Activated CD8-positive, alpha-beta T cell treated with anti-CD3 and anti-CD28 coated beads for 36 hours (primary cell): ENCODE results near the gene SYT17. TPM values are rescaled to one million over a fixed set of nuclear protein-coding genes. Genes with fewer than 3 reads are reported as not detected.

Experiments used
- ATAC-seq: fragments of 200-7000 bp; cut with Tn5 transposase; one replicate; pipeline ENCODE4 v1.10.0; 2021; ENCODE audit warnings: mild to moderate bottlenecking, moderate library complexity
- CTCF ChIA-PET: fragments of 350-600 bp; sonication (Branson Sonifier 250); formaldehyde crosslinking; loops from one replicate; lab custom pipeline; 2021; ENCODE audit warnings: antibody characterized with exemption; lab: Charles Lee
- POLR2A ChIA-PET: fragments of 350-600 bp; sonication (Branson Sonifier 250); formaldehyde crosslinking; loops from one replicate; lab custom pipeline; 2021; ENCODE audit warnings: antibody characterized with exemption; lab: Charles Lee
- DNase-seq: peaks from one replicate; pipeline ENCODE4 v3.0.0-alpha.2; 2020
- H3K27ac Mint-ChIP-seq: one replicate; pipeline ENCODE4 v1.8.0; 2021; ENCODE audit warnings: mild to moderate bottlenecking, mixed read lengths
- H3K27me3 Mint-ChIP-seq: one replicate; pipeline ENCODE4 v1.8.0; 2021; ENCODE audit warnings: mixed read lengths
- H3K36me3 Mint-ChIP-seq: one replicate; pipeline ENCODE4 v1.8.0; 2021; ENCODE audit warnings: low read depth, mixed read lengths
- H3K4me1 Mint-ChIP-seq: one replicate; pipeline ENCODE4 v1.8.0; 2021; ENCODE audit warnings: low read depth, mixed read lengths
- H3K4me3 Mint-ChIP-seq: one replicate; pipeline ENCODE4 v1.8.0; 2021; ENCODE audit warnings: mild to moderate bottlenecking, moderate library complexity, mixed read lengths
- H3K9me3 Mint-ChIP-seq: one replicate; pipeline ENCODE4 v1.8.0; 2021; ENCODE audit warnings: mixed read lengths
- intact Hi-C: fragments of 100-400 bp; cut with micrococcal nuclease; formaldehyde crosslinking; loops from one replicate; pipeline ENCODE4 v1.10.0; 2022
- total RNA-seq, 2 experiments: library from RNA; stranded (reverse); gene quantifications; one replicate each; pipeline ENCODE4 v1.2.3, GENCODE V29; 2021
- TF ChIP-seq, protein P1 (sequence below): fragments of 200-600 bp; IDR thresholded peaks from one replicate; pipeline ENCODE4 v1.8.0; 2022; ENCODE audit warnings: antibody characterized with exemption, mild to moderate bottlenecking

SYT17 gene
- total RNA-seq, 2 experiments from 2014 or later = 0.59 TPM; not detected in 1

- H3K27ac Mint-ChIP-seq = no peak overlapping the region
- POLR2A ChIA-PET = no interaction called here
- CTCF ChIA-PET = no interaction called here
- H3K4me1 Mint-ChIP-seq = no peaks in the 10 kb centered on the region
- H3K9me3 Mint-ChIP-seq = peaks cover 15% of the 10 kb centered on the region
- ATAC-seq (no peak), DNase-seq (no peak)
- H3K4me3 Mint-ChIP-seq = no peak overlapping the region
- H3K27me3 Mint-ChIP-seq = peaks cover 2% of the 10 kb centered on the region
- intact Hi-C loops = no loop called here
- TF ChIP-seq, protein P1, sequence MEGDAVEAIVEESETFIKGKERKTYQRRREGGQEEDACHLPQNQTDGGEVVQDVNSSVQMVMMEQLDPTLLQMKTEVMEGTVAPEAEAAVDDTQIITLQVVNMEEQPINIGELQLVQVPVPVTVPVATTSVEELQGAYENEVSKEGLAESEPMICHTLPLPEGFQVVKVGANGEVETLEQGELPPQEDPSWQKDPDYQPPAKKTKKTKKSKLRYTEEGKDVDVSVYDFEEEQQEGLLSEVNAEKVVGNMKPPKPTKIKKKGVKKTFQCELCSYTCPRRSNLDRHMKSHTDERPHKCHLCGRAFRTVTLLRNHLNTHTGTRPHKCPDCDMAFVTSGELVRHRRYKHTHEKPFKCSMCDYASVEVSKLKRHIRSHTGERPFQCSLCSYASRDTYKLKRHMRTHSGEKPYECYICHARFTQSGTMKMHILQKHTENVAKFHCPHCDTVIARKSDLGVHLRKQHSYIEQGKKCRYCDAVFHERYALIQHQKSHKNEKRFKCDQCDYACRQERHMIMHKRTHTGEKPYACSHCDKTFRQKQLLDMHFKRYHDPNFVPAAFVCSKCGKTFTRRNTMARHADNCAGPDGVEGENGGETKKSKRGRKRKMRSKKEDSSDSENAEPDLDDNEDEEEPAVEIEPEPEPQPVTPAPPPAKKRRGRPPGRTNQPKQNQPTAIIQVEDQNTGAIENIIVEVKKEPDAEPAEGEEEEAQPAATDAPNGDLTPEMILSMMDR = no peak
- no peaks in the 10 kb centered on the region for H3K36me3 Mint-ChIP-seq
Measured at GRCh38 chr16:19266774-19267173, 98.7 kb downstream of the SYT17 start.

DNA sequence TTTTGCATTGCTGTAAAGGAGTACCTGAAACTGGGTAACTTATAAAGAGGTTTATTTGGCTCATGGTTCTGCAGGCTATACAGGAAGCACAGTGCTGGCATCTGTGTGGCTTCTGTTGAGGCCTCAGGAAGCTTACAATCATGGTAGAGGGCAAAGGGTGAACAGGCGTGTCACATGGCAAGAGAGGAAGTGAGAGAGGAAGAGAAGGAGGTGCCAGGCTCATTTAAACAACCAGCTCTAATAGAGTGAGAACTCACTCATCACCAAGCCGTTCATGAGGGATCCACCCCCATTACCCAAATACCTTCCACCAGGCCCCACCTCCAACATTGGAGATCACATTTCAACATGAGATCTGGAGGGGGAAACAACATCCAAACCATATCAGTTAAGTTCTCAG lies 101.1 kb downstream of the SYT17 start:
- POLR2A ChIA-PET = no interaction called here

DNA sequence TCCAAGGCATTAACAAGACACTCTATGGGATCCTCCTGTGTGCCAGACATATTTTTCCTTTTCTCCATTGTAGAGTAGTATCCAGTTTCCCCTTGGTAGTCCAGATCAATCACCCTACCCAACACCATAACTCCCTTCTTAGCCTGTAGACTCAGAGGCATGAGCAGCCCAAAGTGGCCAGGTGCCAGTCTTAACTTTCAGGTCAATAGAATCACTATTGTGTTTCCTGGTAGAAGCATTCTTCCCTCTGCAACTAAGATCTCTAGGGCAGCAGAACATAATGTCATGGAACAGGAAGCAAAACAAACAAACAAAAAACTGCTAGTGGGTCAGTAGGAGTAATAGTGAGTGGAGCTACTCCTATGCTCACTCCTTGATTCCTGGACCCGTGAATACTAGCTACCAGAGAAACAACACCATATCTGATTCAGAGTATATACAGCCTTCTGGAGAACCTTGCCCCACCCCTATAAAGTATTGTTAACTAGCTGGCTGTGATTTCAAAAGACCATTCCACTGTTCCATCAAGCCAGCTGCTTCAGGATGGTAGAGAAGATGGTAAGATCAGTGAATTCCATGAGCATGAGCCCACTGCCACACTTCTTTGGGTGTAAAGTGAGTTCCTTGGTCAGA lies 106.2 kb downstream of the SYT17 start:
- intact Hi-C loops = no loop called here
- no peak for ATAC-seq
- Mint-ChIP-seq H3K27ac (no peak overlapping the region), H3K4me3 (no peak overlapping the region), H3K9me3 (no peaks in the 10 kb centered on the region), H3K36me3 (no peaks in the 10 kb centered on the region), H3K27me3 (peaks cover 7% of the 10 kb centered on the region), H3K4me1 (no peaks in the 10 kb centered on the region)
- ChIA-PET CTCF (no interaction called here), POLR2A (no interaction called here)
- TF ChIP-seq, protein P1 = no peak
- DNase-seq = no peak

More for the DNA sequence above, 101.1 kb downstream of the SYT17 start:
- intact Hi-C loops = no loop called here
- DNase-seq = no peak
- Mint-ChIP-seq H3K4me3 (no peak overlapping the region), H3K4me1 (no peaks in the 10 kb centered on the region), H3K27me3 (peaks cover 4% of the 10 kb centered on the region), H3K9me3 (peaks cover 12% of the 10 kb centered on the region), H3K36me3 (no peaks in the 10 kb centered on the region), H3K27ac (no peak overlapping the region)
- CTCF ChIA-PET = no interaction called here
- TF ChIP-seq, protein P1 = no peak
- no peak for ATAC-seq

- TF ChIP-seq, protein P1 = no peak
- intact Hi-C loops = no loop called here
- ATAC-seq (no peak), DNase-seq (no peak)
- Mint-ChIP-seq H3K9me3 (no peaks in the 10 kb centered on the region), H3K27me3 (peaks cover 4% of the 10 kb centered on the region), H3K36me3 (no peaks in the 10 kb centered on the region), H3K27ac (no peak overlapping the region), H3K4me3 (no peak overlapping the region), H3K4me1 (no peaks in the 10 kb centered on the region)
- CTCF ChIA-PET = no interaction called here
- POLR2A ChIA-PET = no interaction called here
Measured at GRCh38 chr16:19278403-19278802, 110.4 kb downstream of the SYT17 start.

DNA sequence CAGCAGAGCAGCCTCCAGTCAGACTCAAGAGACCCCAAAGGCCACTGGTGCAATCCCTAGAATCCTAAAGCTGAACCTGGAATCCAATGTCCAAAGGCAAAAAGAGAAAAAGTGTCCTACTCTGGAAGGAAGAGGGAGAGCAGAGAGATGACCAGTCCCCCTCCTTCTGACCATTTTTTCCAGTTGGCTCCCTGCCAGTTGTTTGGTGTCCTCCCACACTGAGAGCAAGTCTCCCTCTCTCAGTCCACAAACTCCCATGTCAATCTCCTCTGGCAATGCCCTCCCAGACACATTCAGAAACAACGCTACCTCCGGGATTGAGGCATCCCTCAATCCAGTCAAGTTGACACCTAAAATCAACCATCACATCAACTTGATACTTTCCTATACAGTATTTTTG lies 113.2 kb downstream of the SYT17 start:
- H3K27me3 Mint-ChIP-seq = peaks cover 1% of the 10 kb centered on the region
- ChIA-PET CTCF (no interaction called here), POLR2A (interaction anchor here (0.5 kb wide), 1 partner anchor 12 kb away, joined by 3 read pairs; no protein-coding TSS in a partner anchor)
- TF ChIP-seq, protein P1 = no peak
- no peaks in the 10 kb centered on the region for H3K36me3 Mint-ChIP-seq
- ATAC-seq (no peak), DNase-seq (no peak)
- H3K4me1 Mint-ChIP-seq = no peaks in the 10 kb centered on the region
- no peak overlapping the region for H3K27ac Mint-ChIP-seq
- H3K9me3 Mint-ChIP-seq = peaks cover 2% of the 10 kb centered on the region
- H3K4me3 Mint-ChIP-seq = no peak overlapping the region
- intact Hi-C loops = no loop called here
